Measurements from ENCODE around the gene NYNRIN.

Gene NYNRIN

DNA sequence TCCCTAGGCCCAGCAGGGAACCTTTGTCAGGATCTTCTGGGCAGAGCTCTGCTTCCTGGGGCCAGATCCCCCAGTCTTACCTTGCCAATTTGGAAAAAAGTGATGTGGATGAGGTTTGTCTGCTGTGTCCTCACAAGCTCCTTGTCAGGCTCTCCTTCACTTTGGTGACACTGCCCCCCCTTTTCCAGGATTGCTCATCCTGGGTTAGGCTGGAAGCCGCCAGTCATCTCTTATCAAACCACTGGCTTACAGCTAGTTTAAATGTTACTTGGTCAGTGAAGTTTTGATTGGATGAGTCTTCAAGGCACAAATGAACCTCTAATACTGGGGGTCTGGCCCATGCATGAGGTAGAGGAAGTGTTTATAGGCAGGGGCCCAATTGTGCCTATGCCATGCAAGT lies 15.3 kb downstream of the NYNRIN start:
- no peak for DNase-seq (ENCODE audit: low read depth in 2 of 2, low spot score in 1 of 2)

DNA sequence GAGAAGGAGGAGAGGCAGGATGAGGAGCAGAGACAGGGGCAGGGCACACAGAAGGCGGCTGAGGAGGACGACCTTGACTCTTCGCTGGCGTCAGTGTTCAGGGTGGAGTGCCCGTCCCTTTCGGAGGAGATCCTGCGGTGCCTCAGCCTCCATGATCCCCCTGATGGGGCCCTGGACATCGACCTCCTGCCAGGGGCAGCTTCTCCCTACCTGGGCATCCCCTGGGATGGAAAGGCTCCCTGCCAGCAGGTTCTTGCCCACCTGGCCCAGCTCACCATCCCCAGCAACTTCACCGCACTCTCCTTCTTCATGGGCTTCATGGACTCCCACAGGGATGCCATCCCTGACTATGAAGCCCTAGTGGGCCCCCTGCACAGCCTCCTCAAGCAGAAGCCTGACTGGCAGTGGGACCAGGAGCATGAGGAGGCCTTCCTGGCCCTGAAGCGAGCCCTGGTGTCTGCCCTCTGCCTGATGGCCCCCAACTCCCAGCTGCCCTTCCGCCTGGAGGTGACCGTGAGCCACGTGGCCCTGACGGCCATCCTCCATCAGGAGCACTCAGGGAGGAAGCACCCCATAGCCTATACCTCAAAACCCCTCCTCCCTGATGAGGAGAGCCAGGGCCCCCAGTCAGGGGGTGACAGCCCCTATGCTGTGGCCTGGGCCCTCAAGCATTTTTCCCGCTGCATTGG lies 16.1 kb downstream of the NYNRIN start:
- no peak for DNase-seq (ENCODE audit: low read depth in 2 of 2, low spot score in 1 of 2)

DNA sequence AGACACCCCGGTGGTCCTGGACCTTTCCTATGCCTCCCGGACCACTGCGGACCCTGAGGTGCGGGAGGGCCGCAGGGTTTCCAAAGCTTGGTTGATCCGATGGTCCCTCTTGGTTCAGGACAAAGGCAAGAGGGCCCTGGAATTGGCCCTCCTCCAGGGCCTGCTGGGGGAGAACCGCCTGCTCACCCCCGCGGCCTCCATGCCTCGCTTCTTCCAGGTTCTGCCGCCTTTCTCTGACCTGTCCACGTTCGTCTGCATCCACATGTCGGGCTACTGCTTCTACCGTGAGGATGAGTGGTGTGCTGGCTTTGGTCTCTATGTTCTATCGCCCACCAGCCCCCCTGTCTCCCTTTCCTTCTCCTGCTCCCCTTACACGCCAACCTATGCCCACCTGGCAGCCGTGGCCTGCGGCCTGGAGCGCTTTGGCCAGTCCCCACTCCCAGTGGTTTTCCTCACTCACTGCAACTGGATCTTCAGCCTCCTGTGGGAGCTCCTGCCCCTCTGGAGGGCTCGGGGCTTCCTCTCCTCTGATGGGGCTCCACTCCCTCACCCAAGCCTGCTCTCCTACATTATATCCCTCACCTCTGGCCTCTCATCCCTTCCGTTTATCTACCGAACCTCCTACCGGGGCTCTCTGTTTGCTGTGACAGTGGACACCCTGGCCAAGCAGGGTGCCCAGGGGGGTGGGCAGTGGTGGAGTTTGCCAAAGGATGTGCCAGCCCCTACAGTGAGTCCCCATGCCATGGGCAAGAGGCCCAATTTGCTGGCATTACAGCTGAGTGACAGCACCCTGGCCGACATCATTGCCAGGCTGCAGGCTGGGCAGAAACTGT lies 16.8 kb downstream of the NYNRIN start:
- DNase-seq (ENCODE audit: low read depth in 2 of 2, low spot score in 1 of 2), result no peak

DNA sequence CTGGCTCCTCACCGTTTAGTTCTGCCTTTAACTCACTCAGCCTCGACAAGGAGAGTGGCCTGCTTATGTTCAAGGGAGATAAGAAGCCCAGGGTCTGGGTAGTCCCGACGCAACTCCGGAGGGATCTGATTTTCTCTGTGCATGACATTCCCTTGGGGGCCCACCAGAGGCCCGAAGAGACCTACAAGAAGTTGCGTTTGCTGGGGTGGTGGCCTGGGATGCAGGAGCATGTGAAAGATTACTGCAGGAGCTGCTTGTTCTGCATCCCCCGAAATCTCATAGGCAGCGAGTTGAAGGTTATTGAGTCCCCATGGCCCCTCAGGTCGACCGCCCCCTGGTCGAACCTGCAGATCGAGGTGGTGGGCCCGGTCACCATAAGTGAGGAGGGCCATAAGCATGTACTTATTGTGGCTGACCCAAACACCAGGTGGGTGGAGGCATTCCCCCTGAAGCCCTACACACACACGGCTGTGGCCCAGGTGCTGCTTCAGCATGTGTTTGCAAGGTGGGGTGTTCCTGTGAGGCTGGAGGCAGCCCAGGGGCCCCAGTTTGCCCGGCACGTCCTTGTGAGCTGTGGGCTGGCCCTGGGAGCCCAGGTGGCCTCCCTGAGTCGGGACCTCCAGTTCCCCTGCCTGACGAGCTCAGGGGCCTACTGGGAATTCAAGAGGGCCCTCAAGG lies 17.6 kb downstream of the NYNRIN start:
- DNase-seq (ENCODE audit: low read depth in 2 of 2, low spot score in 1 of 2), result no peak

GRCh38 chr14:24416932-24417619 lies 18.3 kb downstream of the NYNRIN start:
- no peak for DNase-seq (ENCODE audit: low read depth in 2 of 2, low spot score in 1 of 2)

DNA sequence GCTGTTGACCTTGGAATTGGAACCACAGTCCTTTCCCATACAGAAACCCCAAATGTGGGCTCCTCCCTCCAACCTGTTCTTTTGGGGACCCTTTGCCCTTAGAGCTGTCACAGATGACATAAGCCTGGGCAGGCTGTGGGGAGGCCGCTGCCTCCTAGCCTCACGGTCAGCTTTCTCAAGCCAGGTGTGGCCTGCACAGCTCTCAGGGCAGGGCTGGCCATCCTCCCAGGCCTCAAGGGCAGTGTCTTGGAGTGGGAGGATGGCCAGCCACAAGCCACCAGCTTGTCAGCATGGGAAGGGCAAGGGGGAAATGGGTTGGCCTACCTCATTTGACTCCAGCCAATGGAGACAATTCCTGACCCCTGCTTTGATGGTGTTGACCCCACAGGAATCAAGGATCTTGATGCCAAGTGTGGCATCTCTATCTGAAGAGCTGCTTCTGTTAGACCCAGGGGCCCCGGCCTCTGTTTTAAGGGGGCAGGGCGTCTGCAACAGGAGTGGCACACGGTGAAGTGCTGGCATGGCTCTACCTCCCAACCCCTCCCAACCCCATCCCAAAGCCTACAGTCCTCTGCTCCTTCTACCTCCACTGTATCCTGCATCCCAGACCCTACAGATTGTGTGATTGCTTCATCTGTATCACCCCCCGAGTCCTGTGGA lies 19.2 kb downstream of the NYNRIN start:
- no peak for DNase-seq (ENCODE audit: low read depth in 2 of 2, low spot score in 1 of 2)

DNA sequence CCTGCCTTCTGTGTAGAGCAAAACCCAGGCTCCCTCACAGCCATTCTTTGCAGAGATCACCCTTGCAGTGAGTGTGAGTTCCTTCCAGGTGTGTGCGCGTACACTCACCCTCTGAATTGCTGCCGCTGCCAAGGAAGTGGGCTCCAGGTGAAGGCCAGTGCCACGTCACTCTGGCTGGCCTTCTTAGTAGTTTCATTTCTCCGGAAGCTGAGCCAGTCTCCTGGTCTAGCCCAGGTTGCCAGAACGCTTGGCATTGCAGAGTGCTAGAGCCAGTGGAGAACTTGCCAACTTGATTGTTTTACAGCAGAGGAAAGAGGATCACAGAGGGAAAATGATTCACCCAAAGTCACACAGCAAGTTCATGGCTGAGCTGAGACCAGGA lies 19.7 kb downstream of the NYNRIN start:
- no peak for DNase-seq (ENCODE audit: low read depth in 2 of 2, low spot score in 1 of 2)

DNA sequence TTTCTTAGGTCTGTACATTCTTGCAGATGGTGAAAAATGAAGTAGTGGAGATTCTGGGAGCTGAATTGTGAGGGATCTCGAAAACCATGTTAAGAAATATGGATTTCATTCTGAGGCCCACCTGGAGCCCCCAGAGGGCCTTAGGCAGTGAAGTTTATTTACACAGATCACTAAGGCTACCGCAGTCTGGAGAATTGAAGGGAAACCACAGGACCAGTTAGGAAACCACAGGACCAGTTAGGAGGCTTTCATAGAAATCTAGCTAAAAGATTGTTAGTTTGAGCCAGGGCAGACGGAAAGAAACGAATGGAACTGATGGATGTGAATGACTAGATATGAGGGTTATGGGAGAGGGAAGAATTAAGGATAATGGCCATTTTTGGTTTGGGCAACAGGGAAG lies 23.5 kb downstream of the NYNRIN start:
- DNase-seq (ENCODE audit: low read depth in 2 of 2, low spot score in 1 of 2), result no peak

DNA sequence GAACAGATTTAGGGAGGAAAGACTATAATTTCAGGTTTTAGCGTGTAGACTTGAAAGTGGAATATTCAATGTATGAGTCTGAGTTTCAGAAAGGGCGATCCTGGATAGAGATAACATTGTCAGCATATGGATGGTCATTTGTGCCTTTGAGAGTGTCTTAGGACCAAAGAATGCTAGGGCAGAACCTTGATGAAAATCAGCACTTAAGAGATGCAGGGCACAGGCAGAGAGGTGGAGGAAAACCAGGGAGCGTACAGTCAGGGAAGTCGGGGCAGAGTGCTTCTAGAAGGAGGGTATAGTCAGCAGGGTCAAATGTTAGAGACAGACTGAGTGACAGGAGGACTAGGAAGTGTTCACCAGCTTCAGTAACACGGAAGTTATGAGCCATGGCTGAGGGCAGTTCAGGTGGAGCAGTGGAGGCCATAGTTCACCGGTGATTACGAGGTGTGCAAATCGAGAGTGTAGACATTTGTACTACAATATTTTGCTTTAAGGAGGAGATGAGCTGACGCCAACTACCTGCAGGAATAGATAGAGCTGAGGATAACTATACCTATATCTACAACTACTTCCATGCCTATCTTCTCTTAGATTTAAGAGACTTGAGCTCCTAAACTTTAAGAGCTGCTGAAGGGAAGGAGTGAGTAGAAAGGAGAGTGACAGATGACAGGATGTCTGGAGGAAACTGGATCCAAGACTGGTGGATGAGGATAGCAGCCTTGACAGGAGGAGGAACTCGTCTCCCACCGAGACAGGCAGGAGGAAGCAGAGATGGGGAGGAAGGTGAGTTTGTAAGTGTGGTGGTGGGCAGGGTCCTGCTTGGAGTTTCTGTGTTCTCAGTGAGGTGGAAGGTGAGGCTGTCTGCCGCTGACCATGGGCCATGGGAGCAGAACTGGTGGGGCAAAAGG lies 24.1 kb downstream of the NYNRIN start:
- no peak for DNase-seq (ENCODE audit: low read depth in 2 of 2, low spot score in 1 of 2)

GRCh38 chr14:24425704-24426103 lies 26.9 kb downstream of the NYNRIN start:
- no peak for DNase-seq (ENCODE audit: low read depth in 2 of 2, low spot score in 1 of 2)

DNA sequence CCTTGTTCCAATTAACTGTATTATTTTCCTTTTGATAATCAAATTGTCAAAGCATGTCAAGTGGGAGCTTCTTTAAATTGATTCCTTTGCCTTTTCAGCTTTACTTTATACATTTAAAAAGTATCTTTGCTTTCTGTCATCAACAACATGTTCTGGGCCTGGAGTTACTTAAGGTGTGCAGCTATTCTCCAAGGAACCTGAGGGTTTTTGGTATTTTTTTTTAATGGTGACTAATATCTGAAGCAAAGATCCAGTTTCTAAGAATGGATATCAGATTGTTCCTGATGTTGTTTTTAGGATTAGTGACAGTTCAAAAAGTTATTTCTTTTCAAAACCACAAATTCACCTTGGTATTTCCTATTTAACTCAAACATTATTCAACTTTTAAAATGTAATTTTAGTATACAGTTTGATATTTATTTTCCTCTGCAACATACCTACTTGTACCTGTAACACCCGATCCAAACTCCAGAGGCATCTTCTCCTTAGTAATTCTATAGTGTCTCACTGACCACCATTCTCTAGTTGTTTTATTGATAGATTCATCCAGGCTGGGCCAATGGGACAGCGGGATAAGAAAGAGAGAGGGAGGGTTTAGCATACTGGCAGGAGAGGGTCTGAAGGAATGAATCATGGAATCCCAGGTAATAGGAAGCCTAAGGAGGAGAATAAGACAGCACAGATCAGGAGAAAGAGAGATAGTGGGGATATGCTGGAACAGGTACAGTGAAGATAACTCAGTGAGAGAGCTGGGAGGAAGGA lies 27.5 kb downstream of the NYNRIN start:
- no peak for DNase-seq (ENCODE audit: low read depth in 2 of 2, low spot score in 1 of 2)

DNA sequence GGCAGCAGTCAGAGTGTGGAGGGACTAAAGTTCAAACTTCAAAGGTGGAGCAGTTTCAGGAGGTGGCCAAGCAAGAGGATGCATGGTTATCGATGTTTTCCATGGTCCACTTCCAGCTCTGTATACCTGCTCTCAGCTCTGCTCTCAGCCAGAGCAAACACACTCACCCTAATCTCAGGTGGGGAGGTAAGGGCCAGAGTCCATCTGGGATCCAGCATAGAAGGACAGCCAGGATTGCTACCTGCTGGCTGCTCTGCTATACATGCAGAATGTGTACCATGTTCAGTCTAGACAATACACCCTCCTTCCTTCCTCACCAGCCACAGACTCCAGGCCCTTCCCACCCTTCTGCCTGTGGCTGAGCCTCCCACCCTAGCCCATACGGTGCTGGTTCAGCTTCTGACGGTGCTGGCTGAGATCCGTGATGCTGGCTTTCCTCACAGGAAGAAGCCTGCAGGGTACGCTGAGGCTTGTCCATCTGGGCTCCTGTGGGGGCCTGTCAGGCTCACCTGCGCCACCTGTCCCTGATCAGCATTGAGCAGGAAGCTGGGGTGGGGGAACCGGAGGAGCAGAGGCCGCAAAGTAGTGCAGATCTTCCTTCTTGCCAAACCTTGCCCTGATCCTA lies 28.2 kb downstream of the NYNRIN start:
- no peak for DNase-seq (ENCODE audit: low read depth in 2 of 2, low spot score in 1 of 2)

GRCh38 chr14:24427537-24428508 lies 29.0 kb downstream of the NYNRIN start:
- no peak for DNase-seq (ENCODE audit: low read depth in 2 of 2, low spot score in 1 of 2)

- no peak for DNase-seq (ENCODE audit: low read depth in 2 of 2, low spot score in 1 of 2)
These were observed 30.0 kb downstream of the NYNRIN start for GRCh38 chr14:24428628-24429394.

DNA sequence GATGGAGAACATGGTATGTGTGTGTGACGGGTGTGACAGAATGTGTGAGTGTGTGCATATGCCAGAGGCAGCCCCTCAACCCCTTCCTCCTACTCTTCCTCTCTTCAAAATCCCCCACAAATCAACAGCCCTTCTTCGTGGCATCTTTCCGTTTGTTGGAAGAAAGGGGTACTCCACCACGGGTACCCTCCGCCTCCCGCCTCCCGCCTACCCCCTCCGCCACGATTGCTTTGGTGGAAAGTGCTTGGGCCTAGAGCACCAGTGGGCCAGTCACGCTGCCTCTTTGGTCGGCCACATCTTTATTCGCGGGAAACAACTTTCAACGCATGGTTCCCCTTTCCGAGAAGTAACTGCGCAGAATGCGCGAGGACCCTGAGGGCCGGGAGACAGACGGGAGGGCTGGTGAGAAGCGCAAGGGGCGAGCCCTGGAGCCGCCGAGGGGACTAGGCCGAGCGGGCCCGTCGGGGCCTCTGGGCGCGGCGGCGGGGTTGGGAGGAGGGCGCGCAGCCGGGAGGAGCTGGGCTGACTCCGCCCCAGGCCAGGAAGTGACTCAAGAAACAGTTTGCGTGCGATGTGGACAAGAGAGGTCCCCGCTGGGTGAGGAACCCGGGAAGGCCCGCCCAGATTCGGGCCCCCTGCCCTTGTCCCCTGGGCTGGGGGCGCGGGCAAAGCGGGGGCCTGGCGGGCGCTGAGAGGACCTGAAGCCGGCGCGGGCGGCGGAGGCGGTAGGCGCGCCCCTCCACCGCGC lies 30.8 kb downstream of the NYNRIN start, which contains the start of the genes CBLN3 and KHNYN:
CBLN3 (minus strand) TSS at position 274 of the 748 bp plus-strand sequence. CDS start 614 bp downstream, outside the sequence.
KHNYN (plus strand) TSS at position 560 of the 748 bp plus-strand sequence. CDS start 777 bp downstream, outside the sequence.
- peak; percentile 56 to 72 for DNase-seq (ENCODE audit: low read depth in 2 of 2, low spot score in 1 of 2)

DNA sequence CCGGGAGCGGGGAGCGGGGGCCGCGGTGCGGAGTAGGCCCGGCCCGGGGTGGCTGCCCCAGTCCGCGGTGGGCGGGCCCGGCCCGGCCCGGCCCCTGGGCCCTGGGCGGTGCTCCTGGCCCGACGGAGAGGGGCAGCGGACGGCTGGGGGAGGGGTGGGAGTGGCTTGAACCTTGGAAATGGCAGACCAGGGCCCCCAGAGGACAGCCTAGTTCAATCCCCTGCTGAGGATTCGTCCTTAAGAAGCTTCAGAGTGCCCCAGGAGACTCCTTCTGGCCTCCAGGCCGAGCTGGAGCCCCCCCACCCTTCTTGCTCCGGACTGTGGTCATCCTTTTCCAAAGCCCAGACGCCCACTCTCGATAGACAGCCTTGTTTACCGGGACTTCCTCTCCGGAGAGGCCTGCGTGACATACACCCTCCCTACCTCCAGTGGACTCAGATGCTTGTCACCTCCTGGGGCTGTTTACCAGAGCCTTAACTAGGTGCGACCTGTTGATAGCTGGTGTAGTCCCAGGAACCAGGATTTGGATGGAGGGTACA lies 31.4 kb downstream of the NYNRIN start:
- DNase-seq (ENCODE audit: low read depth in 2 of 2, low spot score in 1 of 2), result no peak

All from stimulated activated CD8-positive, alpha-beta memory T cell treated with anti-CD3 and anti-CD28 coated beads, Interleukin-4, amount 100 ng/mL, for 4 hours (primary cell).